IMR-90 (cell line): ENCODE measurements around the gene ATP5PB. TPM values are rescaled to one million over a fixed set of nuclear protein-coding genes. Genes with fewer than 3 reads are reported as not detected.

Experiments
- ATAC-seq: fragments of 200-7000 bp; cut with Tn5 transposase; 2 replicates; pipeline ENCODE4 v1.9.1; 2020; ENCODE audit warnings: low read depth, mild to moderate bottlenecking, moderate library complexity
- BruUV-seq: library from RNA; stranded (reverse); fragments of 400-500 nt; replicated peaks from 2 replicates; lab custom pipeline; 2021; lab: Mats Ljungman, UMichigan
- CTCF ChIA-PET: fragments of 300-600 bp; formaldehyde crosslinking; extraction: SDS; loops from one replicate; lab custom pipeline; 2021; ENCODE audit warnings: antibody characterized with exemption; lab: Yijun Ruan, JAX
- POLR2A ChIA-PET: fragments of 300-600 bp; sonication (Branson Sonifier 250); formaldehyde crosslinking; loops from one replicate; lab custom pipeline; 2022; ENCODE audit warnings: antibody characterized with exemption; ENCODE audit not compliant: unreplicated experiment; lab: Charles Lee
- DNase-seq: peaks from one replicate; pipeline ENCODE4 v3.0.0; 2013
- H2AFZ ChIP-seq: replicated peaks from 2 replicates; pipeline ENCODE3; 2013; ENCODE audit warnings: low read length, mild to moderate bottlenecking; ENCODE audit not compliant: poor library complexity
- H2AK5ac ChIP-seq: 2 replicates; pipeline ENCODE4 v1.6.1; 2013; ENCODE audit warnings: low read depth, low read length, inconsistent platforms
- H2AK9ac ChIP-seq: replicated peaks from 2 replicates; pipeline ENCODE3; 2013; ENCODE audit warnings: mild to moderate bottlenecking, low read depth, low read length, moderate library complexity; ENCODE audit not compliant: poor library complexity
- H2BK120ac ChIP-seq: 2 replicates; pipeline ENCODE4 v1.6.1; 2013; ENCODE audit warnings: low read depth, low read length, inconsistent platforms
- H2BK15ac ChIP-seq: 3 replicates; pipeline ENCODE4 v1.6.1; 2013; ENCODE audit warnings: low read depth, low read length, inconsistent platforms
- H2BK20ac ChIP-seq: 2 replicates; pipeline ENCODE4 v1.6.1; 2013; ENCODE audit warnings: low read depth, mild to moderate bottlenecking, inconsistent platforms, low read length, moderate library complexity
- H2BK5ac ChIP-seq: 2 replicates; pipeline ENCODE4 v1.6.1; 2013; ENCODE audit warnings: mild to moderate bottlenecking, low read depth, low read length, inconsistent platforms; ENCODE audit not compliant: poor library complexity, severe bottlenecking
- H3K14ac ChIP-seq: replicated peaks from 2 replicates; pipeline ENCODE4 v1.6.1; 2013; ENCODE audit warnings: low read depth, low read length, inconsistent platforms
- H3K18ac ChIP-seq: 2 replicates; pipeline ENCODE4 v1.6.1; 2013; ENCODE audit warnings: low read depth, low read length, control low read depth
- H3K23ac ChIP-seq: 2 replicates; pipeline ENCODE4 v1.6.1; 2013; ENCODE audit warnings: low read depth, low read length, inconsistent platforms
- H3K27ac ChIP-seq: 2 replicates; pipeline ENCODE4 v1.5.1; 2013; ENCODE audit warnings: mild to moderate bottlenecking, control low read depth, low read length; ENCODE audit not compliant: insufficient read depth
- H3K27me3 ChIP-seq: 2 replicates; pipeline ENCODE4 v1.6.1; 2013; ENCODE audit warnings: low read length; ENCODE audit not compliant: control insufficient read depth, insufficient read depth
- H3K36me3 ChIP-seq: 2 replicates; pipeline ENCODE4 v1.6.1; 2013; ENCODE audit warnings: low read length, mixed read lengths; ENCODE audit not compliant: control insufficient read depth, insufficient read depth
- H3K4ac ChIP-seq: 2 replicates; pipeline ENCODE4 v1.6.1; 2013; ENCODE audit warnings: low read depth, low read length, inconsistent platforms
- H3K4me1 ChIP-seq: 2 replicates; pipeline ENCODE4 v1.6.1; 2013; ENCODE audit warnings: low read length, mixed read lengths; ENCODE audit not compliant: control insufficient read depth, insufficient read depth
- H3K4me2 ChIP-seq: 2 replicates; pipeline ENCODE4 v1.6.1; 2013; ENCODE audit warnings: low read depth, mild to moderate bottlenecking, control low read depth, low read length, moderate library complexity
- H3K4me3 ChIP-seq: 2 replicates; pipeline ENCODE4 v1.5.1; 2013; ENCODE audit warnings: low read depth, mild to moderate bottlenecking, control low read depth, low read length, moderate library complexity; ENCODE audit not compliant: insufficient read depth
- H3K56ac ChIP-seq: 2 replicates; pipeline ENCODE4 v1.6.1; 2013; ENCODE audit warnings: low read length, inconsistent platforms; ENCODE audit not compliant: insufficient read depth; ENCODE audit errors: extremely low read depth
- H3K79me1 ChIP-seq, 2 experiments: 2 replicates each; pipeline ENCODE4 v1.6.1; 2013; ENCODE audit warnings: low read length in 2 of 2, inconsistent platforms in 1 of 2, low read depth in 1 of 2
- H3K9ac ChIP-seq: 2 replicates; pipeline ENCODE4 v1.6.1; 2013; ENCODE audit warnings: low read depth, low read length, control low read depth
- H3K9me1 ChIP-seq: 2 replicates; pipeline ENCODE4 v1.6.1; 2013; ENCODE audit warnings: low read length, inconsistent platforms; ENCODE audit not compliant: insufficient read depth
- H3K9me3 ChIP-seq: 2 replicates; pipeline ENCODE4 v1.6.1; 2013; ENCODE audit warnings: low read length; ENCODE audit not compliant: control insufficient read depth, insufficient read depth
- H4K20me1 ChIP-seq: 2 replicates; pipeline ENCODE4 v1.6.1; 2013; ENCODE audit warnings: low read length, inconsistent platforms; ENCODE audit not compliant: insufficient read depth
- H4K5ac ChIP-seq: 2 replicates; pipeline ENCODE4 v1.6.1; 2013; ENCODE audit warnings: mild to moderate bottlenecking, low read depth, low read length, control low read depth
- H4K8ac ChIP-seq, 2 experiments: 2 replicates each; pipeline ENCODE4 v1.6.1; 2013; ENCODE audit warnings: low read depth in 2 of 2, low read length in 2 of 2, control low read depth in 1 of 2, inconsistent platforms in 1 of 2
- H4K91ac ChIP-seq: 2 replicates; pipeline ENCODE4 v1.6.1; 2013; ENCODE audit warnings: low read depth, low read length, inconsistent platforms; ENCODE audit not compliant: insufficient read depth
- BHLHE40 ChIP-seq: fragments of 150-350 bp; IDR thresholded peaks from 2 replicates; pipeline ENCODE4 v1.6.1; 2016; ENCODE audit warnings: mild to moderate bottlenecking, low read depth, low read length
- CEBPB ChIP-seq: IDR thresholded peaks from 2 replicates; pipeline ENCODE4 v1.6.1; 2012; ENCODE audit warnings: low read depth, low read length, improper control_type of control experiment
- CHD1 ChIP-seq: IDR thresholded peaks from 2 replicates; pipeline ENCODE4 v1.6.1; 2012; ENCODE audit warnings: low read depth, low read length, improper control_type of control experiment
- CTCF ChIP-seq: conservative IDR thresholded peaks from 2 replicates; pipeline ENCODE4 v1.5.1; 2012; ENCODE audit warnings: mild to moderate bottlenecking, low read depth, low read length, improper control_type of control experiment
- FOS ChIP-seq: fragments of 150-350 bp; IDR thresholded peaks from 2 replicates; pipeline ENCODE4 v1.6.1; 2016; ENCODE audit warnings: low read depth, low read length
- MAFK ChIP-seq: IDR thresholded peaks from 2 replicates; pipeline ENCODE4 v1.6.1; 2012; ENCODE audit warnings: low read depth, low read length, improper control_type of control experiment
- MXI1 ChIP-seq: IDR thresholded peaks from 2 replicates; pipeline ENCODE4 v1.6.1; 2012; ENCODE audit warnings: low read depth, mild to moderate bottlenecking, low read length, moderate library complexity, borderline replicate concordance
- NFE2L2 ChIP-seq: fragments of 150-350 bp; IDR thresholded peaks from 2 replicates; pipeline ENCODE4 v1.6.1; 2016; ENCODE audit warnings: low read depth, mild to moderate bottlenecking, low read length
- POLR2A ChIP-seq: IDR thresholded peaks from 2 replicates; pipeline ENCODE4 v1.6.1; 2012; ENCODE audit warnings: mild to moderate bottlenecking, low read depth, low read length
- RAD21 ChIP-seq: IDR thresholded peaks from 2 replicates; pipeline ENCODE4 v1.6.1; 2012; ENCODE audit warnings: low read length, improper control_type of control experiment
- RCOR1 ChIP-seq: IDR thresholded peaks from 2 replicates; pipeline ENCODE4 v1.6.1; 2012; ENCODE audit warnings: mild to moderate bottlenecking, low read length, improper control_type of control experiment; ENCODE audit not compliant: insufficient replicate concordance
- RFX5 ChIP-seq: IDR thresholded peaks from 2 replicates; pipeline ENCODE4 v1.8.0; 2012; ENCODE audit warnings: low read depth, mild to moderate bottlenecking, low read length, moderate library complexity
- SMC3 ChIP-seq: fragments of 150-350 bp; IDR thresholded peaks from 2 replicates; pipeline ENCODE4 v1.6.1; 2016; ENCODE audit warnings: low read depth, mild to moderate bottlenecking, antibody characterized with exemption, low read length, moderate library complexity
- USF2 ChIP-seq: fragments of 150-350 bp; IDR thresholded peaks from 2 replicates; pipeline ENCODE4 v1.6.1; 2017; ENCODE audit warnings: mild to moderate bottlenecking, antibody characterized with exemption, low read length, low read depth
- WGBS, 2 experiments: methylation state at CpG; one replicate each; pipeline versions ENCODE4 v1.1.5 to v1.1.7; 2013; ENCODE audit warnings: missing lambda C conversion rate in 2 of 2; ENCODE audit not compliant: insufficient read length in 1 of 2; ENCODE audit errors: extremely low coverage in 2 of 2; 5-methylcytosine and 5-hydroxymethylcytosine counted together
- dilution Hi-C: fragments of 300-500 bp; cut with HindIII; formaldehyde crosslinking; loops from one replicate; pipeline ENCODE4 v1.14.3; 2018; ENCODE audit warnings: low sequenced_read_pairs; ENCODE audit not compliant: unreplicated experiment
- in situ Hi-C: fragments of 300-500 bp; cut with MboI; formaldehyde crosslinking; loops from 3 replicates; pipeline ENCODE4 v1.14.3; 2019; ENCODE audit warnings: low sequenced_read_pairs, inconsistent platforms, mixed read lengths
- intact Hi-C: fragments of 100-400 bp; cut with micrococcal nuclease; formaldehyde crosslinking; loops from 2 replicates; pipeline ENCODE4 v1.10.0; 2022
- polyA plus RNA-seq, 3 experiments: library from polyadenylated mRNA; depleted of rRNA; stranded (reverse); fragments of >200 nt; gene quantifications; 2 replicates each; pipeline ENCODE4 v1.2.3, GENCODE V29; 2012; ENCODE audit warnings: low replicate concordance in 1 of 3
- total RNA-seq: library from RNA; depleted of rRNA; stranded (reverse); fragments of >200 nt; gene quantifications from 2 replicates; pipeline ENCODE4 v1.2.3, GENCODE V29; 2012
- TF ChIP-seq, protein P1 (sequence below): fragments of 150-350 bp; IDR thresholded peaks from 2 replicates; pipeline ENCODE4 v1.6.1; 2016; ENCODE audit warnings: low read depth, mild to moderate bottlenecking, low read length, moderate library complexity, borderline replicate concordance

The ATP5PB gene
- total and polyA plus RNA-seq, 2 of the 4 experiments (the other 2 are of a cell fraction): 234 to 301 TPM

DNA sequence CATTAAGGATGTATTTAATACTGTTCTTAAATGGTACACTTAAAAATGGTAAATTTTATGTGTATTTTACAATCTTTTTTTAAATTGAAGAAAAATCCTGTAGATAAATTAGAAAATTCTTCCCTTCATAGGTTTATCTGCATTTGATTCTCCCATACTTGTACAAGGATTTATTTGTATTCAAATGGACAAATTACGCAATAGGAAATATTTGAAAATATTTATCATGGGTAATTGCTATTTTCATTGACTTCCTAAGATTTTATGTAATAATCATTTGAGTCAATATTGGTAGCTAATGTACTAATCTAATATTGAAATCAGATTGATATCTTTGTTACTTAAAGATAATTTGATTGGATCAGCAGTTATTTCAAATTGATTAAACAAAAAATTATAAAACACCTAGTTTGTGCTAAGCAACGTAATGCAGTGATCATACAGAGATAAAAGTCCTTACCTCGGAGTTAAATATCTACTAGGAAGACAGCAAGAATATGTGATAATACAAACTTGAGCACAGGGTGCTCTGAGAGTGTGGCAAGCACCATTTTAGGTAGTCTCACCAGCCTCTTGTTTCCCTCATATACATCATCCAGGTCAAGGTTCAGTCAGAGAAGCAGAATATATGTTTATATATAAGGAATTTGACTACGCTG, 13.2 kb downstream of the ATP5PB start:
- BruUV-seq: no TSS peak
- Histone ChIP-seq H4K5ac (no peak overlapping the region), H3K4me3 (no peak overlapping the region), H3K4ac (no peak overlapping the region), H3K9me1 (peaks cover 9% of the 10 kb centered on the region; the same call in 1 of the 2 replicates), H2AK9ac (no peak overlapping the region), H3K4me2 (peak overlapping the region; percentile 16), H2AFZ (no peak overlapping the region), H2AK5ac (0 out of 2 replicates have a peak overlapping the region, but pooled peaks have one; percentile 29), H3K4me1 (no peaks in the 10 kb centered on the region), H4K91ac (no peak overlapping the region), H3K9ac (no peak overlapping the region), H3K79me1 (peaks cover 0 to 4% of the 10 kb centered on the region in 2 experiments; a peak in 1 of 4 replicates), H3K56ac (no peak overlapping the region), H2BK120ac (no peak overlapping the region), H3K9me3 (no peaks in the 10 kb centered on the region), H3K18ac (no peak overlapping the region), H2BK5ac (peak overlapping the region; percentile 55), H4K8ac (no peak overlapping the region; a peak in 1 of 4 replicates), H3K27ac (peak overlapping the region; percentile 51; the same call in 1 of the 2 replicates), H2BK15ac (no peak overlapping the region), H3K14ac (peak overlapping the region; percentile 10; the same call in 1 of the 2 replicates), H3K23ac (peak overlapping the region; percentile 4; the same call in 1 of the 2 replicates), H2BK20ac (no peak overlapping the region), H4K20me1 (peaks cover 9% of the 10 kb centered on the region; the same call in 1 of the 2 replicates), H3K36me3 (peaks cover 22% of the 10 kb centered on the region), H3K27me3 (no peaks in the 10 kb centered on the region)
- no CpG with 5 or more reads among the region's 4 CpGs for WGBS, 2 experiments
- DNase-seq (no peak), ATAC-seq (no peak; the same call in 1 of the 2 replicates)
- intact Hi-C loops (no loop called here), in situ Hi-C loops (no loop called here), dilution Hi-C loops (loop anchor here (25.0 kb wide), 1 partner anchor 300 kb away; the partner anchor contains the start of gene DDX20)
- CTCF ChIA-PET: interaction anchor here (0.6 to 1.4 kb wide), 3 partner anchors 10 to 192 kb away, joined by 3 to 6 read pairs (median 3); no protein-coding TSS in a partner anchor
- POLR2A ChIA-PET: no interaction called here
- TF ChIP-seq RAD21 (no peak), RCOR1 (no peak), SMC3 (no peak), USF2 (no peak), NFE2L2 (no peak), FOS (no peak), CHD1 (no peak), RFX5 (no peak), BHLHE40 (no peak), CTCF (no peak), POLR2A (no peak), MAFK (peak; percentile 62), CEBPB (peak; percentile 84), MXI1 (no peak)
- TF ChIP-seq, protein P1, sequence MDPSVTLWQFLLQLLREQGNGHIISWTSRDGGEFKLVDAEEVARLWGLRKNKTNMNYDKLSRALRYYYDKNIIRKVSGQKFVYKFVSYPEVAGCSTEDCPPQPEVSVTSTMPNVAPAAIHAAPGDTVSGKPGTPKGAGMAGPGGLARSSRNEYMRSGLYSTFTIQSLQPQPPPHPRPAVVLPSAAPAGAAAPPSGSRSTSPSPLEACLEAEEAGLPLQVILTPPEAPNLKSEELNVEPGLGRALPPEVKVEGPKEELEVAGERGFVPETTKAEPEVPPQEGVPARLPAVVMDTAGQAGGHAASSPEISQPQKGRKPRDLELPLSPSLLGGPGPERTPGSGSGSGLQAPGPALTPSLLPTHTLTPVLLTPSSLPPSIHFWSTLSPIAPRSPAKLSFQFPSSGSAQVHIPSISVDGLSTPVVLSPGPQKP: no peak
